ENCODE data around the gene FNDC1.

The FNDC1 gene

DNA sequence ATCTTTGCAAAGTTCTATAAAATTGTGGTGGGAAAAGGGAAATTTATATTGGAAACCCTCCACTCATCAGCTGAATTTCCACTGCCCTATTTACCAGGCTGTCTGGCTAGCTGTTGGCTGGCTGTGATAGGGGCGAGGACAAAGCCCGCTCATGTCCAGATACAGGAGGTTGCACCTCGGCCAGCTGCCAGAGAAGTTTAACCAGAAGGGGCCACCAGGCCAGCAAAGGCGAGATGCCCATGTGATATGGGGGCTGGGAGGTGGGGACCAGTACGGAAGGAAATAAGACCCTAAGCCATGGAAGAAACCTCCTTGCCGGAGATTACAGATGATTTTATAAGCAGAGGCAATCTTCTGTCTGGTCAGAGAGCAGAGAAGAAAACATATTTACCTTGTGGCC lies 143.8 kb downstream of the FNDC1 start:
- no peak for DNase-seq

GRCh38 chr6:159315562-159315961 lies 146.4 kb downstream of the FNDC1 start:
- no peak for DNase-seq

- no peak for DNase-seq
These were observed 148.2 kb downstream of the FNDC1 start for GRCh38 chr6:159317430-159317829.

- DNase-seq: no peak
These were observed 152.1 kb downstream of the FNDC1 start for GRCh38 chr6:159321267-159321666.

Measured in activated naive CD4-positive, alpha-beta T cell treated with Interleukin-2 at 50 U/mL for 16 hours (primary cell).